Omental fat pad (tissue), 4 donors: ENCODE measurements around the gene GAS2L3. TPM values are rescaled to one million over a fixed set of nuclear protein-coding genes. Genes with fewer than 3 reads are reported as not detected.
"Not testable (repeated sequence)": the region's sequence is repeated elsewhere in the genome, so short reads cannot be mapped to it uniquely, and the experiment has no call there.

Experiments used
- ATAC-seq: fragments of 150-250 bp; one replicate; pipeline ENCODE4 v1.9.1; 2016; ENCODE audit warnings: mild to moderate bottlenecking, moderate library complexity; ENCODE audit not compliant: low FRiP score
- DNase-seq: peaks from one replicate; pipeline ENCODE4 v3.0.0-alpha.2; 2019; ENCODE audit warnings: low spot score
- total RNA-seq, 4 donors: library from RNA; depleted of rRNA; stranded (reverse); fragments of >200 nt; gene quantifications; one replicate each; pipeline ENCODE4 v1.1.0, GENCODE V29; 2016
- TF ChIP-seq, protein P1 (sequence below), 3 donors: fragments of 450-650 bp; IDR thresholded peaks; one replicate each; pipeline ENCODE4 v1.5.1; 2016 to 2017; ENCODE audit warnings: antibody characterized with exemption in 3 of 3, mild to moderate bottlenecking in 3 of 3, moderate library complexity in 2 of 3

Gene GAS2L3
- total RNA-seq, 4 donors from 2014 or later, result 2.9 to 17.4 (median 8.3) TPM

DNA sequence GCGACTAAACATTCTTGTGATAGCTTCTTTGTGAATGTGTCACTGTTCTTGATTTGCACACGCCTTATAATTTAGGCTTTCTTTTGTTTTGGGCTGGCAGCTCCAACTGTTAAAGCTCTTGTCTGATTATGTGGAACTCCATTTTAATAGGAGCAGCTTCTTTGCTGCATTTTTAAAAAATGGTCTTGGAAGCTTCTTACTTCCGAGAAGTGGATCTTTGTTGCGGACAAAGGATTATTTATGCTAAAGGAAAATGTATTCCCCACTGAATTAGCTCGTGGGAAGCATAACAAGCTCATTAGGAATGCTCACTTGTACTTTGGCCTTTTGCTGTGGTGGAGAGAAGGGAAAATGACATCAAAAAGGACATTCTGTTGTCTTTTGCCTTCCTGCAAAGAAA lies 20.0 kb downstream of the GAS2L3 start:
- ATAC-seq (no peak), DNase-seq (no peak)
- TF ChIP-seq, protein P1, sequence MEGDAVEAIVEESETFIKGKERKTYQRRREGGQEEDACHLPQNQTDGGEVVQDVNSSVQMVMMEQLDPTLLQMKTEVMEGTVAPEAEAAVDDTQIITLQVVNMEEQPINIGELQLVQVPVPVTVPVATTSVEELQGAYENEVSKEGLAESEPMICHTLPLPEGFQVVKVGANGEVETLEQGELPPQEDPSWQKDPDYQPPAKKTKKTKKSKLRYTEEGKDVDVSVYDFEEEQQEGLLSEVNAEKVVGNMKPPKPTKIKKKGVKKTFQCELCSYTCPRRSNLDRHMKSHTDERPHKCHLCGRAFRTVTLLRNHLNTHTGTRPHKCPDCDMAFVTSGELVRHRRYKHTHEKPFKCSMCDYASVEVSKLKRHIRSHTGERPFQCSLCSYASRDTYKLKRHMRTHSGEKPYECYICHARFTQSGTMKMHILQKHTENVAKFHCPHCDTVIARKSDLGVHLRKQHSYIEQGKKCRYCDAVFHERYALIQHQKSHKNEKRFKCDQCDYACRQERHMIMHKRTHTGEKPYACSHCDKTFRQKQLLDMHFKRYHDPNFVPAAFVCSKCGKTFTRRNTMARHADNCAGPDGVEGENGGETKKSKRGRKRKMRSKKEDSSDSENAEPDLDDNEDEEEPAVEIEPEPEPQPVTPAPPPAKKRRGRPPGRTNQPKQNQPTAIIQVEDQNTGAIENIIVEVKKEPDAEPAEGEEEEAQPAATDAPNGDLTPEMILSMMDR (IDR thresholded peaks at IDR 0.05), result no peak

DNA sequence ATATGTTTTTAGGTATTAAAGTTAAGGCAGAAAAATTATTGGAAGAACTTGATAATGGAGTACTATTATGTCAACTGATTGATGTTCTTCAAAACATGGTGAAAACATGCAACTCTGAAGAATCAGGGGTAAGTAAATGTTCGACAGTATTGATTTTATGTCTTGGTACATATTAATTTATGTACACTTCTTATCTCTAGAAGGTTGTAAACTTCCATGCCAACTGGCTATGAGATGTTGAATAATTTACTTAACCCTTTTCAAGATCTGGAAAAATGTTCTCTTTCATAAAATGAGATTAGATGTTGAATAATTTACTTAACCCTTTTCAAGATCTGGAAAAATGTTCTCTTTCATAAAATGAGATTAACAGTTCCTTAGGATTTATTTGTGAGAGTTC lies 28.1 kb downstream of the GAS2L3 start:
- no peak for ATAC-seq
- no peak for DNase-seq
- TF ChIP-seq, protein P1 (IDR thresholded peaks at IDR 0.05), result no peak

DNA sequence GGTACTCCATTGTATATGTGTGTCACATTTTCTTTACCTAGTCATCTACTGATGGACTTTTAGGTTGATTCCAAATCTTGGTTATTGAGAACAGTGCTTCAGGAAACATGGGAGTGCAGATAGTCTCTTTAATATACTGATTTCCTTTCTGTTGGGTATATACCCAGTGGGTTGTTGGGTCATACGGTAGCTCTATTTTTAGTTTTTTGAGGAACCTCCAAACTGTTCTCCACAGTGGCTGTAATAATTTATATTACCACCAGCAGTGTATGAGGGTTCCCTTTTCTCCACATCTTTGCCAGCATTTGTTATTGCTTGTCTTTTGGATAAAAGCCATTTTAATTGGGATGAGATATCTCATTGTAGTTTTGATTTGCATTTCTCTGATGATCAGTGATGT lies 29.5 kb downstream of the GAS2L3 start:
- not testable (repeated sequence) for DNase-seq, ATAC-seq

DNA sequence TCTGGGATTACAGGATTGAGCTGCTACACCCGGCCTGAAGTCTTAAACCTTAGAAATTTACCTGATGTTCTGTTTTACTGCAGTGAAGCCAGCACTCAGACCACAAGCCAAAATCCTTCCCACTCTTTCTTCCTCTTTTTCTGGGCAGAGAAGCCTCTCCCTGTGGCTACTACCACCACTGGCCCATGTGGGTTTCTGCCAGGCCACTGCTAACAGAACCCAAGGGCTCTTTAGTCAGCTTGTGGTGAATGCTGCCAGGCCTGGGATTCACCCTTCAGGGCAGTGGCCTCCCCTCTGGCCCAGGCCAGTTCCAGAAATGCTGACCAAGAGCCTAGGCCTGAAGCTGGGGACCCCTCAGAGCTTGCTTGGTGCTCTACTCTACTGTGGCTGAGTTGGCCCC lies 35.3 kb downstream of the GAS2L3 start:
- DNase-seq (no peak), ATAC-seq (no peak)
- TF ChIP-seq, protein P1 (IDR thresholded peaks at IDR 0.05), result no peak

DNA sequence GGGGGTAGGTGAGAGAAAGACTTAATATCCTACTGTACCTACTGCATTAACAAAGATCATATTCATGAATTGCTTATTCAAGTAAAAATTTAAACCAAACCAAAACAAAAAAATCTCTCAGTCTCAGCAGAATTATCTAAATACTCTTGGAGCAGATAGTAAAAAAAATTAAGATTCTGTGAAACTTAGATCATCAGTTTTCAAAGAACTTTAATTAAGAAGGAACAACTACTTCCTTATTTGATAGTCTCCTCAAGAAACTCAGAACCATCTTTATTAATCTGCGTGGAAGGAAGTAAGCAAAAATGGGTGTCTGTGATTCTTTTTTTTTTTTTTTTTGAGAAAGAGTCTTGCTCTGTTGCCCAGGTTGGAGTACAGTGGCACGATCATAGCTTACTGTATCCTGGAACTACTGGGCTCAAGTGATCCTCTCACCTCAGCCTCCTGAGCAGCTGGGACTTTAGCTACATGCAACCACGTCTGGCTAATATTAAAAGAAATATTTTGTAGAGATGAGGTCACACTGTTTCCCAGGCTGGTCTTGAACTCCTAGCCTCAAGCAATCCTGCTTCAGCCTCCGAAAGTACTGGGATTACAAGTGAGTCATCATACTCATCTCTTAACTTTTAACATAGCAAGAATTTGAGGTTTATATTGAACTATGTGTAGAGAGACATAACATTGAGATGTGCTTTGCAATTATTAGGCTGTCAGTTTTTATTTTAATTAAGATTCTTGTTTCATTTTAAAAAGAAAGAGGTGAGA lies 37.4 kb downstream of the GAS2L3 start:
- no peak for ATAC-seq
- TF ChIP-seq, protein P1 (IDR thresholded peaks at IDR 0.05), result no peak

DNA sequence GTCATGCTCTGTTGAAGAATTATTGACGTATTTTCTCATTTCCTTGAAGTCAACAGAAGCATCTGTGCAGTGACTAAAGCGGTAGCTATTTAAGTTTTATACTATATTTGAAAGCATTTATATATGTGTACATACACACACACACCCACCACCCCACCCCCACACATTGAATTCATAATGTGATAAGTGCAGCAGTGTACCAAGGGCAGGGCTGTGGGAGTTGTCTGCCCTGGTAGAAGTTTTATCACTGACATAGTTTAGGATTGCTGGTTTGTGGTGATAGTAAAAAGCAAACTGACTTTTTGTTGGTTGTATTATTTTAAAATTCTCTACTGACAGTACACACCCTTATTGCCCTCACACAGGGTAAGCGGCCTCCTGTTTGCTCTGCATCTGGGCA lies 39.1 kb downstream of the GAS2L3 start:
- no peak for ATAC-seq
- DNase-seq, result no peak
- TF ChIP-seq, protein P1 (IDR thresholded peaks at IDR 0.05), result no peak

More for the DNA sequence above, 37.4 kb downstream of the GAS2L3 start:
- DNase-seq, result no peak

DNA sequence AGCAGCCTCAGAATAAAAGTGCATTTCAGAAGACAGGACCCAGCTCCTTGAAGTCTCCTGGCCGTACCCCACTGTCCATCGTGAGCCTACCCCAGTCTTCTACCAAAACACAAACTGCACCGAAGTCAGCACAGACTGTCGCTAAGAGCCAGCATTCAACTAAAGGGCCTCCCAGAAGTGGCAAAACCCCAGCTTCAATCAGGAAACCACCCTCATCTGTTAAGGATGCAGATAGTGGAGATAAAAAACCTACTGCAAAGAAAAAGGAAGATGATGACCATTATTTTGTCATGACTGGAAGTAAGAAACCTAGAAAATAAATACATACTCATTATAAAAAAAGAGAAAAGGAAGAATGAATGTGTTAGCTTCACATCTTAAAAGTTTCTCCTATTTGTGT lies 51.1 kb downstream of the GAS2L3 start:
- DNase-seq, result no peak
- ATAC-seq, result no peak
- TF ChIP-seq, protein P1 (IDR thresholded peaks at IDR 0.05), result no peak
